HG03175 (cell line): ENCODE data around the gene PDZD2.

ENCODE experiments used
- ATAC-seq: cut with Tn5 transposase; IDR thresholded peaks from one replicate; pipeline ENCODE4 v1.9.1; 2021; ENCODE audit warnings: mild to moderate bottlenecking, moderate library complexity; ENCODE audit not compliant: unreplicated experiment

Gene PDZD2

GRCh38 chr5:31859096-31859495, 220.2 kb downstream of the PDZD2 start:
- no peak for ATAC-seq

DNA sequence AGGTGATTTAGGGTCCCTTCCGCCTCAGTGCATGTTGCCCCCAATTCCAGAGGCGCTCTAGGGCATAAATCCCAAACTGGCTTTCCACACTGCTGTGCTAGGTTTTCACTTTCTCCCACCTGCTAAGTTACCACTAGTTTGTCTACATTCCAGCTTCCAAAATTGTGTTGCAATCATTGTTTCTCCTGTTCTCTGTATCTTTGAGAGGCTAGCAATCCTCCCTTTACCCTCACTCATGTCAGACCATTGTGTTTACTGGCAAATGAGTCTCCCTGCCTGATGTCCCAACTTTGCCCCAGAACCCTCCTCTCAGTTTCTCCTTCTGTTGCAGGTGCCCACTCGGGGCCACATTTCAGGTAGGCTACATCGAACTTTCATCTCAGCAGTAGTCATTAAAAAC, 221.3 kb downstream of the PDZD2 start:
- no peak for ATAC-seq

GRCh38 chr5:31860726-31861433, 221.9 kb downstream of the PDZD2 start:
- no peak for ATAC-seq

DNA sequence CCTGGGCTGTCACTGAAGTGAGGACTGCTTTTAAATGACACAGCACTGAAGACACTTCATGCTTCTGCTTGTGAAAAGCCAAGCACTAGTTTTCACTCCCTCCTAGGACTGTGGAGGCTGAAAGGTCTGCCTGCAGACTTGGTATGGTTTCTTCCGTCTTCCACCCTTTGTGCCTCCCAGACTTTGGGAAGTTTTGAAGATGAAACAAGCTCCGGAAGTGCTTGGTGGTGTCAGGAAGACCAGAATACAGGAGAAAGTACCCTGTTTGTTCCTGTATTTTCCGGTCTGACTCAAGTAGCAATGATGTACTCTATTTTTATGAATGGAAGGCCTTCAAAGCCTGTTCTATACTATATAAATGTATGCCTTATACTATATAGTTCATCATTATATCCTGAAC, 222.7 kb downstream of the PDZD2 start:
- ATAC-seq: no peak

DNA sequence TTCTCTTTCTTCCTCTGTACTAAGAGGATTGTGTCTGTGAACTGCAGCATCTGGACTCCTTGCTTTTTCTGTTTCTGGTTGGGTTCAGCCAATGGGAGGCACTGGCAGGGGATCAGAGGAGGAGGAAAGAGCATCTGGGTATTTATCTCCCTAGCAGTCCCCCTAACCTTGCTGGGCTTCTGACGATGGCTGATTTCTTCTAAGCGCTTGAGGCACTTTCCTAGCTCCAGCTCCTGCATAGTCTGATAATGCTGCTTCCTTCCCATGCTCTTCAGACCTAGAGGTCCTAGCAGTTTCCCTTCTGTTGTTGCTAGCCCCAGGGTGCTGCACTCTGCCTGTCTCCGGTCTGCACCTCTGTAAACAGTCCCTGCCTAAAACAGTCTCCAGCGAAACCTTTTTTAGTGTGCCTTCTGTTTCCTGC, 225.1 kb downstream of the PDZD2 start:
- no peak for ATAC-seq

- ATAC-seq: no peak
Observed at GRCh38 chr5:31866166-31866565, 227.2 kb downstream of the PDZD2 start.

DNA sequence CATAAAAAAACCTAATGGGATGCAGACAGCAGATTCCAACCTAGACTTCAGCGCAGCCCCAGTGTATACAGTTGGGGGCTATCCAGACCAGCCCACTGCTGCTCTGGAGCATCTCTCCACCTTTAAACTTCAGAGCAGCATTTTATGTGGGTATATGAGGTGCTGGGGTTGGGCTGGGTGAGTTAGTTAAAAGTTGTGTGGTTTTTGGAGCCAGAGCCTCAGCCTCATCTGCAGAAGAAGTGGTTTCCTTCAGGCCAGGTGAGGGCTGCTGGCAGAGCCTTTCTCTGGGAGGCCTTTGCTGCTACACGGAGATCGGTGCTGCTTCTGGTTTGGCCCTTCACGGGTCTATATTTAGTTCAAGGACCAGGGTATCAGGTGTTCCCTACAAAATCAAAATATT, 228.3 kb downstream of the PDZD2 start:
- ATAC-seq: no peak

DNA sequence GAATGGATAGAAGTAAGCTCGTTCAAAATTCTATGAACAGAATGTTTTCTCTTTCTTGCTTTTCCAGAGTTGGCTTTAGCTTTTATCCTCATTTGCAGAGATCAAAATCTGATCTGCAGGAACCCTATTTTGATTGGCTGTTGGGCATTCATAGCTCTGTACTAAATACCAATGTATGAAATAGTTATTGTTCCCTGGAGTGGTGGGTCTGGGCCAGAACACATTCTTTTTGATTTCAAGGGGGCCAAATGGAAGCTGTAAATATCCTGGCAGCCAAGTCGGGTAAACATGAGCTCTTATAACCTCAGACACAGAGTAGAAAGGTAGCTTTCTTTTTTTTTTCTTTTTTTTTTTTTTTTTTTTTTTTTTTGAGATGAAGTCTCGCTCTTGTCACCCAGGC, 241.5 kb downstream of the PDZD2 start:
- ATAC-seq: no peak

- ATAC-seq: no peak
Observed at GRCh38 chr5:31884896-31885295, 246.0 kb downstream of the PDZD2 start.

DNA sequence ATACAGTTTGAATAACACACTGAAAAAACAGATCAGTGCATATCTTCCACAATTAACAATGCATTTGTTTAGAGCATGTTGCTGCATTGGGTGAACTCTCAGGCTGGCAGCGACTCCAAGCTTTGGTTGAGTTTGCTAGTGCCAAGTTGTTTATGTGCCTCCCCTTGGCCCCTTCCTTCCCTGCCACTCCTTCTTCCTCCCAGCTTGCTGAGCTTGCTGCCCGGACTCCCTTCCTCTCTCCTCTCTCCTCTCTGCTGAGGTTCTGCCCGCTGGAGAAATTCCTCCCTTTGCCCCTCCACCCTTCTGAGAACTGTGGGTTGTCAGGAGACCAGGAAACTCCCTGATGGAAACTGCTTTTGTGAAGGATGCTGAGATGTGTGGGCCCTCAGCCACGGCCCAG, 247.3 kb downstream of the PDZD2 start:
- no peak for ATAC-seq

DNA sequence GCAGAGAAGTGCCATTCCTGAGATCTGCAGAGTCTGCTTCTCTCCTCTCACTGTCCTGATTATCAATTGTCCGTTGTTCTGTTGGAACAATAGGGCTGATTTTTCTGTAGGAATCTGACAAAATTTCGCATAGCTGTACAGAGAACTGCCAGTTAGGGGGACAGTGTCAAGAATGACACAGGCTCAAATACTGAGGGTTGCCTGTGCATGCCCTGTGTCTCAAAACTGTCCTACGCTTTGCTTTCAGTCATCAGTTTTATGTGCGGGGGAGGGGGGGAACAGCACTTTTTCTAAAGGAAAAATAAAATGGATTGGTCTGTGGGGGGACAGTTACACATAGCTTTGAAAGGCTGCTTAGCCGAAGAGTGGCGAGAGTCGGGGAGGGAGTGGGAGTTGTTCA, 248.6 kb downstream of the PDZD2 start:
- no peak for ATAC-seq

DNA sequence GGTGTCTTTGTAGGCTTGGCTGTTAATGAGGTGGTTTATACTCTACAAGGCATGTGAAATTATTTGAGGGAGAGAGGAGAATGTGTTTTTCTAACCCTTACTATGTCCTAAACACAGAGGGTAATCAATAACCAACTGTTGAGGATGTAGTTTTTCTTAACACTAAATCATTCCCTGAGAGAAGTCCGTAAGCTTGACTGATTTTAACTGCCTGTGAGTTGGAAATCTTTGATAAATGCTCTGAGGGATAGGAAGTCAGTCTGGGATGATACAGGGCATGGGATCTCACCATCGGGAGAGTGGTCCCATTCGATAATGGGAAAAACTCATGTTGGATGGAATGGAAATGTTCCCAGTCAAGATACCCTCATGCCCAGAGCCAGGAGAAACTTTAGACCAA, 249.6 kb downstream of the PDZD2 start:
- no peak for ATAC-seq

DNA sequence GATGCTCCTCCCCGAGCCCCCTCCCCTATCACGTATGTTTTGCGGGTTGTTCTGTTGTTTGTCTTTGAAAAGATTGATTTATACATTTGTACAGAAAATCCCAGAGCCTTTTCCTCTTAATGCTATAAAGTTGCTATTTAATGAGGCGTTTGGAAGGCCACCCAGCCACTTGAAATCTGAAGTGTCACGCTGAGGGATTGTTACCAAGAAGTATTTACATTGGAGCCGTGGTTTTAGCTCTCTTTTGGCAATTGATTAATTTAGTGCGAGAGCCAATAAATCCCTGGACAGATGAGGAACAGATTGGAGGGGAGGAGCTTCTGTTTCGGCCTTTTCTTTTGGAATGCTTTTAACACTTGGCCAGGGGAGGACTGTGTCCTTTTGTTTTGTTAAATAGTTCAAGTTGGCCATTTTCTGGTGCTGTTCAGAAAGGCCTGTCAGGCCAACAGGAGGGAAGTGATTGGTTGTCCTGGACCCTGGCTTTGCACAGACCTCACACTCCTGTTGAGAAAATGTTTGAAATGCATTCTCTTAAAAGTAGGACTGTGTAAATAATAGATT, 250.2 kb downstream of the PDZD2 start:
- ATAC-seq: no peak

DNA sequence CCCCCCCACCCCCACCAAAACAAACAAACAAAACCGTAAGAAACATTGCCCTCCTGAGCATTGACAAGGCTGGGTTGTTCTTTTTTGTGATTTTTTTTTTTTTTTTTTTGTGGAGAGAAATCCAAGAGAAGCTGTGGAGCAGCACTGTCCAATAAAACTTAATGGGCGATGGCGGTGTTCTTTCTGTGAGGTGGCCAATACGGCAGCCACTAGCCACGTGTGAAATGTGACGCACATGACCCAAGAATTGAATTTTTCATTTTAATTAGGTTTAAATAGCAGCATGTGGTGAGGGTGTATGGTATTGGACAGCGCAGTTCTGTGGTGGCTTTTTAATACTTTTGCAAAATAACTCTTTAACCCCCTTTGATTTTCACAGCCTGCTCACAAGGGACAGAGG, 251.1 kb downstream of the PDZD2 start:
- ATAC-seq: no peak

GRCh38 chr5:31894141-31894540, 255.2 kb downstream of the PDZD2 start:
- ATAC-seq: no peak

DNA sequence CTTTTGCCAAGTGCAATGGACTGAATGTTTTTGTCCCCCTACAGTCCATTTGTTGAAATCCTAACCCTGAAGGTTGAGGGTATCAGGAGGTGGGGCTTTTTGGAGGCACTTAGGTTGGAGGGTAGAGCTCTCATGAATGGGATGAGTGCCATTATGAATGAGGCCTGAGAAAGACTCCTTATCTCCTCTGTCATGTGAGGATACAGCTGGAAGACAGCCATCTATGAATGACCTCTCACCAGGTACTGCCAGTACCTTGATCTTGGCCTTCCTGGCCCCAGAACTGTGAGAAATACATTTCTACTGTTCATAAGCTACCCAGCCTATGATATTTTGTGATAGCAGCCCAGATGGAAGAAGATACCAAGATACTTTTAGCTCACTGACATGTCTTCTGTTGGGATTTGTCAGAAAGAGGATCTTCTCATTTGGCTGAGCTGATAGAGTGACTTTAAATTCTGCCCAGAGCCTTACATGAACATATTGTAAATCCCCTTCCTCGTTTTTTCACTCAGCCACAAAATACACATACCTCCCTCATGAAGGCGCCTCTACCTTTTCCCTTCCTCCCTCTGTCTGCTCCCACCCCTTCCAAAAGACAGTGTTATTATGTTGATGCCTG, 256.4 kb downstream of the PDZD2 start:
- no peak for ATAC-seq

- no peak for ATAC-seq
Observed at GRCh38 chr5:31898036-31898632, 259.2 kb downstream of the PDZD2 start.

- no peak for ATAC-seq
Observed at GRCh38 chr5:31900296-31900865, 261.4 kb downstream of the PDZD2 start.

DNA sequence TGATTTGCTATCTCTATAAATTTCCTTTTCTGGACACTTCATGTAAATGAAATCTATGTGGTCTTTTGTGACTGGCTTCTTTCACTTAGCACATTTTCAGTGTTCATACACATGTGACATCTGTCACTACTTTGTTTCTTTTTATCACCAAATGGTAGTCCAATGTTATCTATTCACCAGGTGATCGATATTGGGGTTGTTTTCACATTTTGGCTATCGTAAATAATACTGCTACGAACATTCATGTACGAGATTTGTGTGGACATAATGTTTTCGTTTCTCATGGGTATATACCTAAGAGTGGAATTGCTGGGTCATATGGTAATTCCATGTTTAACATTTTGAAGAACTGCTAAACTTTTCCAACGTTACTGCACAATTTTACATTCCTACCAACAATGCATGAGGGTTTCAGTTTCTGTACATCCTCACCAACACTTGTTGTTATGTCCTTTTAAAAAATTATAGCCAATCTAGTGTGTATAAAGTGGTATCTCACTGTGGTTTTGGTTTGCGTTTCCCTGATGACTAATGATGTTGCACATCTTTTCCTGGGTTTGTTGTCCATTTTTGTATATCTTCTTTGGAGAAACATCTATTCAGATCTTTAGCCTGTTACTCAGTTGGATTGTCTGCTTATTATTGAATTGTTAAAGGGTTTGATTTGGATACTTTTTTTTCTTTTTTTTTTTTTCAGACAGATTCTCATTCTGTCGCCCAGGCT, 263.0 kb downstream of the PDZD2 start:
- ATAC-seq: no peak

DNA sequence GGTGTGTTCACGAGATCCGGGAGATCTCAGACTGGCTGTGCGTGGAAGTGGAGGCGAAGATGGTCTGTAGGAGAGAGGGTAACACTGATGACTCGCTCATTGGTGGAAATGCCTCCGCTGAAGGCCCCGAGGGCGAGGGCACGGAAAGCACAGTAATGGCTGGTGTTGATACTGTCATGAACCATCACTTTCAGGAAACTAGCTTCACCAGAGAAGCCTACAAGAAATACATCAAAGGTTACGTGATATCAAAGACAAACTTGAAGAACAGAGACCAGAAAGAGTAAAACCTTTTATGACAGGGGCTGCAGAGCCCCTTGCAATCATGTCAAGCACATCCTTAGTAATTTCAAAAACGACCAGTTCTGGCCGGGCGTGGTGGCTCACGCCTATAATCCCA, 269.5 kb downstream of the PDZD2 start:
- no peak for ATAC-seq

DNA sequence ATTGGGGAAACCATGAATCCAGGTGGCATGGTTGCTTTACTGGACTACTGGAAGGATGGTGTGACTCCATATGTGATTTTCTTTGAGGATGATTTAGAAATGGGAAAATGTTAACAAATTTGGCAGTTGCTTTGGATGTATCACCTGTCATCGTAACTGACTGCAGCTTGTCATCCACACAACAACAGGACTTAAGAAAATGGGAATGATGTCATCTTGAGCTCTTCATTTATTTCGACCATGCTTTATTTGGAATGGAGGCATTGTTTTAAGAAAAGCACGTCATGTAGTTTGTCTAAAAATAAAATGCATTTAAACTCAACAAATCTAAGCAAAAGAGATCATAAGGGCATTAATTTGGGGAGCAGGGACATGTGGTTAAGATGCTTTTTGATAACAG, 270.1 kb downstream of the PDZD2 start:
- ATAC-seq: no peak
